K562 (cell line): ENCODE results near the gene PAX5. TPM values are rescaled to one million over a fixed set of nuclear protein-coding genes. Genes with fewer than 3 reads are reported as not detected.

Source experiments
- ATAC-seq: fragments of 200-7000 bp; cut with Tn5 transposase; 3 replicates; pipeline ENCODE4 v1.9.1; 2020; ENCODE audit warnings: moderate library complexity
- BruUV-seq: library from RNA; stranded (reverse); fragments of 400-500 nt; replicated peaks from 2 replicates; lab custom pipeline; 2021; lab: Mats Ljungman, UMichigan
- CTCF ChIA-PET: fragments of 300-600 bp; formaldehyde crosslinking; extraction: SDS; loops from one replicate; lab custom pipeline; 2021; ENCODE audit warnings: low intra/inter-chr PET ratio; lab: Yijun Ruan, JAX
- POLR2A ChIA-PET: fragments of 300-600, 350-650 bp; sonication (Branson Sonifier 250); formaldehyde crosslinking; extraction: SDS; loops from one replicate; lab custom pipeline; 2021; ENCODE audit warnings: antibody characterized with exemption, inconsistent platforms; lab: Yijun Ruan, JAX
- DNase-seq, 4 experiments: peaks; one replicate each; pipeline versions ENCODE4 v3.0.0 to v3.0.0-alpha.2; 2011 to 2018; ENCODE audit warnings: low spot score in 3 of 4, mixed read lengths in 3 of 4; ENCODE audit errors: extremely low read depth in 1 of 4
- FAIRE-seq: peaks from 2 replicates; lab custom pipeline; 2011; peaks lifted over from hg19 to GRCh38; lab: Jason Lieb, UNC
- H2AFZ ChIP-seq: 2 replicates; pipeline ENCODE4 v1.6.0; 2011; ENCODE audit warnings: low read depth, low read length, control low read depth, inconsistent platforms
- H3K27ac ChIP-seq: fragments of 200-600 bp; 3 replicates; pipeline ENCODE4 v1.8.0; 2011; ENCODE audit warnings: low read depth, mild to moderate bottlenecking, control low read depth, inconsistent platforms, low read length, moderate library complexity, mixed read lengths; ENCODE audit errors: extremely low read depth
- H3K27me3 ChIP-seq, 2 experiments: fragments of 300-600 bp in 1 of 2; 2 replicates in 1 of 2; 3 replicates in 1 of 2; pipeline versions ENCODE4 v1.6.0 to v1.8.0; 2011; ENCODE audit warnings: inconsistent platforms in 2 of 2, low read length in 2 of 2, mild to moderate bottlenecking in 1 of 2, mixed read lengths in 1 of 2, moderate library complexity in 1 of 2; ENCODE audit not compliant: control insufficient read depth in 2 of 2, insufficient read depth in 2 of 2
- H3K36me3 ChIP-seq: fragments of 300-600 bp; 3 replicates; pipeline ENCODE4 v1.8.0; 2011; ENCODE audit warnings: mild to moderate bottlenecking, low read length, inconsistent platforms; ENCODE audit not compliant: control insufficient read depth, insufficient read depth
- H3K4me1 ChIP-seq, 2 experiments: fragments of 200-600 bp in 1 of 2; replicated peaks in 1 of 2; 2 replicates in 1 of 2; 3 replicates in 1 of 2; pipeline versions ENCODE4 v1.5.1 to v1.8.0; 2011; ENCODE audit warnings: inconsistent platforms in 2 of 2, low read length in 2 of 2, mild to moderate bottlenecking in 1 of 2, mixed read lengths in 1 of 2, moderate library complexity in 1 of 2; ENCODE audit not compliant: control insufficient read depth in 2 of 2, insufficient read depth in 2 of 2
- H3K4me2 ChIP-seq: 2 replicates; pipeline ENCODE4 v1.6.1; 2011; ENCODE audit warnings: low read length, control low read depth, inconsistent platforms, mixed read lengths; ENCODE audit not compliant: insufficient read depth
- H3K4me3 ChIP-seq: fragments of 200-600 bp; sonication (generic), shearing (Covaris generic); 2 replicates; pipeline ENCODE4 v1.5.1; 2016; ENCODE audit warnings: control low read depth, inconsistent platforms
- H3K79me2 ChIP-seq: fragments of 200-600 bp; 3 replicates; pipeline ENCODE4 v1.8.0; 2011; ENCODE audit warnings: low read length, inconsistent platforms; ENCODE audit not compliant: control insufficient read depth, insufficient read depth
- H3K9ac ChIP-seq, 2 experiments: 2 replicates each; pipeline versions ENCODE4 v1.6.0 to v1.6.1; 2011; ENCODE audit warnings: low read depth in 2 of 2, low read length in 2 of 2, control low read depth in 1 of 2, inconsistent platforms in 1 of 2, mild to moderate bottlenecking in 1 of 2, mixed read lengths in 1 of 2; ENCODE audit not compliant: insufficient read depth in 1 of 2
- H3K9me1 ChIP-seq: one replicate; pipeline ENCODE4 v1.6.0; 2011; ENCODE audit warnings: inconsistent platforms, mild to moderate bottlenecking, low read length, moderate library complexity; ENCODE audit not compliant: control insufficient read depth, insufficient read depth
- H3K9me3 ChIP-seq: replicated peaks from 2 replicates; pipeline ENCODE4 v1.5.1; 2011; ENCODE audit warnings: low read depth, low read length, inconsistent platforms; ENCODE audit not compliant: control insufficient read depth, insufficient read depth
- H4K20me1 ChIP-seq: replicated peaks from 2 replicates; pipeline ENCODE4 v1.6.1; 2011; ENCODE audit warnings: low read length, inconsistent platforms, mixed read lengths; ENCODE audit not compliant: control insufficient read depth, insufficient read depth
- BMI1 ChIP-seq: fragments of 150-350 bp; IDR thresholded peaks from 2 replicates; pipeline ENCODE4 v1.6.1; 2014; ENCODE audit warnings: low read length
- EP400 ChIP-seq: fragments of 450-650 bp; IDR thresholded peaks from 2 replicates; pipeline ENCODE4 v1.6.1; 2017; ENCODE audit warnings: antibody characterized with exemption, mild to moderate bottlenecking, moderate library complexity
- ESRRB ChIP-seq: fragments of 250-450 bp; sonication (Bioruptor Pico); IDR thresholded peaks from 2 replicates; pipeline ENCODE4 v1.5.0; 2020; ENCODE audit warnings: mild to moderate bottlenecking, moderate library complexity, borderline replicate concordance
- HNRNPH1 ChIP-seq: fragments of 200-400 bp; formaldehyde crosslinking; optimal IDR thresholded peaks from 2 replicates; pipeline ENCODE3; 2017; ENCODE audit warnings: low read depth, mild to moderate bottlenecking, low read length, moderate library complexity
- NFATC3 ChIP-seq: fragments of 450-650 bp; IDR thresholded peaks from 2 replicates; pipeline ENCODE4 v1.6.1; 2017; ENCODE audit warnings: mild to moderate bottlenecking
- NR0B1 ChIP-seq: fragments of 450-650 bp; IDR thresholded peaks from one replicate; pipeline ENCODE4 v1.6.1; 2018; ENCODE audit warnings: mild to moderate bottlenecking, moderate library complexity; ENCODE audit not compliant: partially characterized antibody
- PKNOX1 ChIP-seq: fragments of 450-650 bp; IDR thresholded peaks from 2 replicates; pipeline ENCODE4 v1.6.1; 2016
- RUNX1 ChIP-seq: sonication (generic); IDR thresholded peaks from 2 replicates; pipeline ENCODE4 v1.6.1; 2016; ENCODE audit warnings: antibody characterized with exemption, low read depth
- SMC3 ChIP-seq: conservative IDR thresholded peaks from 2 replicates; pipeline ENCODE4 v1.6.1; 2011; ENCODE audit warnings: low read depth, low read length, improper control_type of control experiment; ENCODE audit not compliant: insufficient read depth
- TEAD1 ChIP-seq, 2 experiments: fragments of 450-650 bp in 1 of 2; sonication (generic) in 1 of 2; formaldehyde crosslinking; IDR thresholded peaks; 2 replicates each; pipeline versions ENCODE4 v1.4.0 to v1.8.0; 2020 to 2022; ENCODE audit warnings: mild to moderate bottlenecking in 2 of 2, missing genetic modification reagents in 1 of 2
- UBTF ChIP-seq, 2 experiments: IDR thresholded peaks; 2 replicates each; pipeline ENCODE4 v1.6.1; 2012; ENCODE audit warnings: improper control_type of control experiment in 2 of 2, low read depth in 2 of 2, low read length in 2 of 2, borderline replicate concordance in 1 of 2
- ZNF174 ChIP-seq: fragments of 250-450 bp; sonication (Bioruptor Pico); IDR thresholded peaks from 2 replicates; pipeline ENCODE4 v1.4.0; 2020; ENCODE audit warnings: mild to moderate bottlenecking
- ZNF277 ChIP-seq: fragments of 250-450 bp; sonication (Bioruptor Pico); IDR thresholded peaks from 2 replicates; pipeline ENCODE4 v1.8.0; 2022; ENCODE audit warnings: inconsistent platforms, mild to moderate bottlenecking, moderate library complexity, borderline replicate concordance
- in situ Hi-C: fragments of 300-500 bp; cut with MboI; formaldehyde crosslinking; loops from 4 replicates; pipeline ENCODE4 v1.15.0; 2018; ENCODE audit warnings: inconsistent platforms, mixed read lengths
- intact Hi-C: fragments of 100-400 bp; cut with micrococcal nuclease; formaldehyde crosslinking; loops from 2 replicates; pipeline ENCODE4 v1.14.2; 2022
- polyA plus RNA-seq, 8 experiments: library from polyadenylated mRNA; depleted of rRNA in 4 of 8; stranded (reverse) in 5 of 8; unstranded in 3 of 8; fragments of >200 nt; fragmentation: Nextera tagmentation in 2 of 8; fragmentation: Illumina TruSeq in 1 of 8; extraction: Ambion mirVana in 2 of 8; extraction: Trizol in 1 of 8; gene quantifications; 2 replicates each; pipeline versions ENCODE4 v1.2.1 to v1.2.3, GENCODE V29; 2011 to 2014; ENCODE audit warnings: inconsistent platforms in 1 of 8, missing spikeins in 1 of 8
- total RNA-seq, 7 experiments: library from RNA; depleted of rRNA in 6 of 7; stranded (reverse); fragments of >200 nt in 6 of 7; fragmentation: Illumina TruSeq in 2 of 7; extraction: Trizol in 2 of 7; gene quantifications; 2 replicates each; pipeline versions ENCODE4 v1.2.1 to v1.2.3, GENCODE V29; 2011 to 2021; ENCODE audit warnings: low replicate concordance in 1 of 7

PAX5 gene
- total and polyA plus RNA-seq, 9 of the 15 experiments (the other 6 are each of a cell fraction or from before 2014, with no cell fraction given) = 0.03 to 0.09 TPM; not detected in 7

GRCh38 chr9:37033682-37034304 is at the start of gene PAX5 (continued):
- TF ChIP-seq UBTF (IDR thresholded peaks at IDR 0.05; ENCODE audit: borderline replicate concordance in 1 of 2, low read depth in 2 of 2, low read length in 2 of 2) = no peak
- no peak for TF ChIP-seq SMC3
- TF ChIP-seq RUNX1 = no peak
- no peak for TF ChIP-seq ZNF174

- H3K79me2 ChIP-seq = peaks cover 51% of the 10 kb centered on the region
- no peaks in the 10 kb centered on the region for H3K27me3 ChIP-seq
- no peak overlapping the region for H2AFZ ChIP-seq
- no peak overlapping the region for H3K27ac ChIP-seq
- no peak for TF ChIP-seq NFATC3
- TF ChIP-seq PKNOX1 = no peak
- no peak for TF ChIP-seq EP400
- no peak for TF ChIP-seq BMI1
- TF ChIP-seq ESRRB = no peak
- no peak for TF ChIP-seq TEAD1 (CRISPR knock-in tag; IDR thresholded peaks at IDR 0.05)
- no peak for TF ChIP-seq HNRNPH1
- TF ChIP-seq NR0B1 = no peak
- TF ChIP-seq ZNF277 (CRISPR knock-in tag) = no peak
- intact Hi-C loops = no loop called here
- no peak overlapping the region for H3K4me2 ChIP-seq
- no peak overlapping the region for H3K4me3 ChIP-seq
- no peaks in the 10 kb centered on the region; the same call in 1 of the 2 replicates for H3K9me3 ChIP-seq
- ChIA-PET POLR2A (no interaction called here), CTCF (no interaction called here)
- H3K4me1 ChIP-seq = peaks cover 5 to 9% of the 10 kb centered on the region in 2 experiments; a peak in 4 of 5 replicates
- DNase-seq (no peak), ATAC-seq (no peak), FAIRE-seq (no peak)
- no peaks in the 10 kb centered on the region for H3K9me1 ChIP-seq
- peaks cover 5% of the 10 kb centered on the region; the same call in 1 of the 2 replicates for H4K20me1 ChIP-seq
- H3K9ac ChIP-seq = no peak overlapping the region
- no TSS peak for BruUV-seq
- in situ Hi-C loops = no loop called here
- peaks cover 25% of the 10 kb centered on the region for H3K36me3 ChIP-seq
Observed at GRCh38 chr9:37083654-37084053, 49.6 kb upstream of the PAX5 start.
